A549 (cell line): Measurements from ENCODE around the gene SBK3.

ENCODE experiments used
- EHMT2 ChIP-seq: fragments of 200-600 bp; sonication (generic); IDR thresholded peaks from 2 replicates; pipeline ENCODE4 v1.6.1; 2016; ENCODE audit warnings: antibody characterized with exemption, low read depth, mild to moderate bottlenecking, moderate library complexity
- EP300 ChIP-seq, 2 experiments: fragments of >200 bp; sonication (Bioruptor Twin); formaldehyde crosslinking; IDR thresholded peaks; 2 replicates in 1 of 2; 3 replicates in 1 of 2; pipeline ENCODE4 v1.6.1; 2016 to 2017
- ESRRA ChIP-seq: fragments of 150-350 bp; IDR thresholded peaks from 2 replicates; pipeline ENCODE4 v1.6.1; 2014; ENCODE audit warnings: mild to moderate bottlenecking, low read length, borderline replicate concordance
- JUN ChIP-seq, 2 experiments: fragments of >200 bp; sonication (Bioruptor Twin); formaldehyde crosslinking; IDR thresholded peaks; 2 replicates in 1 of 2; 3 replicates in 1 of 2; pipeline ENCODE4 v1.6.1; 2016 to 2017
- POLR2A ChIP-seq: IDR thresholded peaks from 2 replicates; pipeline ENCODE4 v1.6.1; 2012; ENCODE audit warnings: mild to moderate bottlenecking, low read length
- RAD21 ChIP-seq, 2 experiments: fragments of >200 bp in 1 of 2; sonication (Bioruptor Twin) in 1 of 2; formaldehyde crosslinking in 1 of 2; IDR thresholded peaks in 1 of 2; conservative IDR thresholded peaks in 1 of 2; 2 replicates in 1 of 2; 3 replicates in 1 of 2; pipeline ENCODE4 v1.6.1; 2012 to 2018; ENCODE audit warnings: inconsistent platforms in 1 of 2
- SMC3 ChIP-seq: fragments of >200 bp; sonication (Bioruptor Twin); formaldehyde crosslinking; IDR thresholded peaks from 3 replicates; pipeline ENCODE4 v1.6.1; 2018; ENCODE audit warnings: inconsistent platforms
- ZSCAN20 ChIP-seq: fragments of 250-450 bp; sonication (Bioruptor Pico); IDR thresholded peaks from 2 replicates; pipeline ENCODE4 v1.8.0; 2022; ENCODE audit warnings: mild to moderate bottlenecking, moderate library complexity
- TF ChIP-seq, protein P1 (sequence below): fragments of >200 bp; sonication (Bioruptor Twin); formaldehyde crosslinking; IDR thresholded peaks from 3 replicates; pipeline ENCODE4 v1.5.1; 2016
- TF ChIP-seq, protein P2 (sequence below): IDR thresholded peaks from 2 replicates; pipeline ENCODE4 v1.6.1; 2012; ENCODE audit warnings: low read depth, borderline replicate concordance
- TF ChIP-seq, protein P3 (sequence below): fragments of 200-600 bp; sonication (generic); IDR thresholded peaks from 2 replicates; pipeline ENCODE4 v1.6.1; 2016; ENCODE audit warnings: antibody characterized with exemption, mild to moderate bottlenecking, moderate library complexity
- TF ChIP-seq, protein P4 (sequence below): fragments of 150-350 bp; IDR thresholded peaks from 2 replicates; pipeline ENCODE4 v1.6.1; 2014; ENCODE audit warnings: low read depth, mild to moderate bottlenecking, low read length

DNA sequence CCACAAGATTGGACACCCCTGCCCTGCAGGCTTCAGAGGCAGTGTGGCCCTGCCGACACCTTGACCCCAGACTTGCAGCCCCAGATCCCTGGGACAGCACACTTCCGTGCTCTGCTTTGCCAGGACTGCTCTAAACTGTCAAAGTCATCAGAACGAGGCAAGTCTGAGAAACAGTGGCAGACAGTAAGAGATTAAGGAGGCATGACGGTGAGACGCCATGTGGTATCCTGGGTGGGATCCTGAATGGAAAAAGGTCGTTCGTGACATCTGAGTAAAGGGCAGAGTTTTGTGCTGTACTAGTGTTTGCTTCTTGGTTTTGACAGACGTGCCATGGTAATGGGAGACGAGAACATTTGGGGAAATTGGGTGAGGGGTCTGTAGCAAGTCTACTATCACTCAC is 21.5 kb upstream of the SBK3 start:
- TF ChIP-seq, protein P1, sequence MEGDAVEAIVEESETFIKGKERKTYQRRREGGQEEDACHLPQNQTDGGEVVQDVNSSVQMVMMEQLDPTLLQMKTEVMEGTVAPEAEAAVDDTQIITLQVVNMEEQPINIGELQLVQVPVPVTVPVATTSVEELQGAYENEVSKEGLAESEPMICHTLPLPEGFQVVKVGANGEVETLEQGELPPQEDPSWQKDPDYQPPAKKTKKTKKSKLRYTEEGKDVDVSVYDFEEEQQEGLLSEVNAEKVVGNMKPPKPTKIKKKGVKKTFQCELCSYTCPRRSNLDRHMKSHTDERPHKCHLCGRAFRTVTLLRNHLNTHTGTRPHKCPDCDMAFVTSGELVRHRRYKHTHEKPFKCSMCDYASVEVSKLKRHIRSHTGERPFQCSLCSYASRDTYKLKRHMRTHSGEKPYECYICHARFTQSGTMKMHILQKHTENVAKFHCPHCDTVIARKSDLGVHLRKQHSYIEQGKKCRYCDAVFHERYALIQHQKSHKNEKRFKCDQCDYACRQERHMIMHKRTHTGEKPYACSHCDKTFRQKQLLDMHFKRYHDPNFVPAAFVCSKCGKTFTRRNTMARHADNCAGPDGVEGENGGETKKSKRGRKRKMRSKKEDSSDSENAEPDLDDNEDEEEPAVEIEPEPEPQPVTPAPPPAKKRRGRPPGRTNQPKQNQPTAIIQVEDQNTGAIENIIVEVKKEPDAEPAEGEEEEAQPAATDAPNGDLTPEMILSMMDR, result no peak
- TF ChIP-seq ESRRA (no peak), EHMT2 (no peak), JUN (IDR thresholded peaks at IDR 0.05) (no peak), RAD21 (conservative IDR thresholded peaks at IDR 0.05 in 1 of 2, IDR thresholded peaks at IDR 0.05 in 1 of 2) (no peak), ZSCAN20 (CRISPR knock-in tag) (no peak), POLR2A (no peak), SMC3 (no peak), EP300 (IDR thresholded peaks at IDR 0.05) (no peak)
- TF ChIP-seq, protein P2, sequence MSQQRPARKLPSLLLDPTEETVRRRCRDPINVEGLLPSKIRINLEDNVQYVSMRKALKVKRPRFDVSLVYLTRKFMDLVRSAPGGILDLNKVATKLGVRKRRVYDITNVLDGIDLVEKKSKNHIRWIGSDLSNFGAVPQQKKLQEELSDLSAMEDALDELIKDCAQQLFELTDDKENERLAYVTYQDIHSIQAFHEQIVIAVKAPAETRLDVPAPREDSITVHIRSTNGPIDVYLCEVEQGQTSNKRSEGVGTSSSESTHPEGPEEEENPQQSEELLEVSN, result no peak
- TF ChIP-seq, protein P3, sequence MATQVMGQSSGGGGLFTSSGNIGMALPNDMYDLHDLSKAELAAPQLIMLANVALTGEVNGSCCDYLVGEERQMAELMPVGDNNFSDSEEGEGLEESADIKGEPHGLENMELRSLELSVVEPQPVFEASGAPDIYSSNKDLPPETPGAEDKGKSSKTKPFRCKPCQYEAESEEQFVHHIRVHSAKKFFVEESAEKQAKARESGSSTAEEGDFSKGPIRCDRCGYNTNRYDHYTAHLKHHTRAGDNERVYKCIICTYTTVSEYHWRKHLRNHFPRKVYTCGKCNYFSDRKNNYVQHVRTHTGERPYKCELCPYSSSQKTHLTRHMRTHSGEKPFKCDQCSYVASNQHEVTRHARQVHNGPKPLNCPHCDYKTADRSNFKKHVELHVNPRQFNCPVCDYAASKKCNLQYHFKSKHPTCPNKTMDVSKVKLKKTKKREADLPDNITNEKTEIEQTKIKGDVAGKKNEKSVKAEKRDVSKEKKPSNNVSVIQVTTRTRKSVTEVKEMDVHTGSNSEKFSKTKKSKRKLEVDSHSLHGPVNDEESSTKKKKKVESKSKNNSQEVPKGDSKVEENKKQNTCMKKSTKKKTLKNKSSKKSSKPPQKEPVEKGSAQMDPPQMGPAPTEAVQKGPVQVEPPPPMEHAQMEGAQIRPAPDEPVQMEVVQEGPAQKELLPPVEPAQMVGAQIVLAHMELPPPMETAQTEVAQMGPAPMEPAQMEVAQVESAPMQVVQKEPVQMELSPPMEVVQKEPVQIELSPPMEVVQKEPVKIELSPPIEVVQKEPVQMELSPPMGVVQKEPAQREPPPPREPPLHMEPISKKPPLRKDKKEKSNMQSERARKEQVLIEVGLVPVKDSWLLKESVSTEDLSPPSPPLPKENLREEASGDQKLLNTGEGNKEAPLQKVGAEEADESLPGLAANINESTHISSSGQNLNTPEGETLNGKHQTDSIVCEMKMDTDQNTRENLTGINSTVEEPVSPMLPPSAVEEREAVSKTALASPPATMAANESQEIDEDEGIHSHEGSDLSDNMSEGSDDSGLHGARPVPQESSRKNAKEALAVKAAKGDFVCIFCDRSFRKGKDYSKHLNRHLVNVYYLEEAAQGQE, result no peak
- TF ChIP-seq, protein P4, sequence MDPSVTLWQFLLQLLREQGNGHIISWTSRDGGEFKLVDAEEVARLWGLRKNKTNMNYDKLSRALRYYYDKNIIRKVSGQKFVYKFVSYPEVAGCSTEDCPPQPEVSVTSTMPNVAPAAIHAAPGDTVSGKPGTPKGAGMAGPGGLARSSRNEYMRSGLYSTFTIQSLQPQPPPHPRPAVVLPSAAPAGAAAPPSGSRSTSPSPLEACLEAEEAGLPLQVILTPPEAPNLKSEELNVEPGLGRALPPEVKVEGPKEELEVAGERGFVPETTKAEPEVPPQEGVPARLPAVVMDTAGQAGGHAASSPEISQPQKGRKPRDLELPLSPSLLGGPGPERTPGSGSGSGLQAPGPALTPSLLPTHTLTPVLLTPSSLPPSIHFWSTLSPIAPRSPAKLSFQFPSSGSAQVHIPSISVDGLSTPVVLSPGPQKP, result no peak
